NCI-H2171 treated with DMSO at 0.1 percent for 48 hours (cell line): ENCODE results near the gene KDELR1.

Source experiments
- DNase-seq: peaks from one replicate; lab custom pipeline; 2025; lab: John Stamatoyannopoulos, UW

Gene KDELR1

GRCh38 chr19:48342414-48342738 lies 49.0 kb downstream of the KDELR1 start:
- no peak for DNase-seq

- no peak for DNase-seq
Observed at GRCh38 chr19:48341515-48342413, 49.6 kb downstream of the KDELR1 start.

GRCh38 chr19:48340995-48341394 lies 50.4 kb downstream of the KDELR1 start:
- DNase-seq: peak; percentile 99

- no peak for DNase-seq
Observed at GRCh38 chr19:48338802-48339503, 52.4 kb downstream of the KDELR1 start.

- no peak for DNase-seq
Observed at GRCh38 chr19:48338253-48338755, 53.0 kb downstream of the KDELR1 start.

- peak; percentile 91 for DNase-seq
Observed at GRCh38 chr19:48333467-48334384, 57.6 kb downstream of the KDELR1 start.

- peak; percentile 100 for DNase-seq
Observed at GRCh38 chr19:48332662-48333466, 58.5 kb downstream of the KDELR1 start.
